Measurements from ENCODE around the gene NEURL4. TPM values are rescaled to one million over a fixed set of nuclear protein-coding genes. Genes with fewer than 3 reads are reported as not detected.

The NEURL4 gene
- total RNA-seq, 1 experiment from 2014 or later, result 46.5 TPM

- peaks cover 51% of the 10 kb centered on the region for H3K79me2 ChIP-seq (ENCODE audit: low read depth)
- H3K9me3 ChIP-seq (ENCODE audit: insufficient read depth, low read depth), result no peaks in the 10 kb centered on the region
- no peak for TF ChIP-seq CTCF (conservative IDR thresholded peaks at IDR 0.05)
- peak overlapping the region; percentile 64 for H3K27ac ChIP-seq
- peak in 1 of 2 experiments; percentile 47 for DNase-seq
- ChIA-PET CTCF (interaction anchor here (0.7 kb wide), 1 partner anchor 275 kb away, joined by 13 read pairs; no protein-coding TSS in a partner anchor), POLR2A (ENCODE audit: unreplicated experiment) (interaction anchor here (0.7 to 1.0 kb wide), 2 partner anchors 9 to 16 kb away, joined by 5 to 13 read pairs; no protein-coding TSS in a partner anchor)
- no peak overlapping the region for H2AFZ ChIP-seq
- peaks cover 49% of the 10 kb centered on the region for H3K4me1 ChIP-seq (replicated peaks; ENCODE audit: insufficient read depth)
- H3K4me3 ChIP-seq, result peak overlapping the region; percentile 97
- H3F3A ChIP-seq (ENCODE audit: insufficient read depth, low read depth), result peaks cover 74% of the 10 kb centered on the region
- TSS peak; percentile 67 for BruUV-seq (replicated peaks)
- intact Hi-C loops (cut with micrococcal nuclease; ENCODE audit: unreplicated experiment), result no loop called here
- peak overlapping the region; percentile 94 for H3K4me2 ChIP-seq
- H3K9me2 ChIP-seq (ENCODE audit: insufficient read depth), result no peaks in the 10 kb centered on the region
- H3K27me3 ChIP-seq (ENCODE audit: insufficient read depth, low read depth), result no peaks in the 10 kb centered on the region
- H4K20me1 ChIP-seq (ENCODE audit: insufficient read depth), result peaks cover 53% of the 10 kb centered on the region
- peaks cover 38% of the 10 kb centered on the region for H3K36me3 ChIP-seq (ENCODE audit: low read depth)
These were observed 15.0 kb downstream of the NEURL4 start for GRCh38 chr17:7313890-7314718.

GRCh38 chr17:7313088-7313889 lies 15.8 kb downstream of the NEURL4 start:
- POLR2A ChIA-PET (ENCODE audit: unreplicated experiment), result interaction anchor here (0.6 kb wide), 1 partner anchor 301 kb away, joined by 4 read pairs; the partner anchor contains the start of gene FXR2
- TF ChIP-seq EZH2 (IDR thresholded peaks at IDR 0.05; ENCODE audit: low read depth) (no peak), CTCF (conservative IDR thresholded peaks at IDR 0.05) (0 out of 2 replicates have a peak, but pooled peaks have one; percentile 28)

GRCh38 chr17:7312432-7313087 lies 16.6 kb downstream of the NEURL4 start:
- H3K79me2 ChIP-seq (ENCODE audit: low read depth), result peaks cover 67% of the 10 kb centered on the region
- POLR2A ChIA-PET (ENCODE audit: unreplicated experiment), result interaction anchor here (0.6 kb wide), 1 partner anchor 302 kb away, joined by 4 read pairs; the partner anchor contains the start of gene FXR2
- BruUV-seq (replicated peaks), result no TSS peak
- H2AFZ ChIP-seq, result no peak overlapping the region
- no peaks in the 10 kb centered on the region for H3K9me2 ChIP-seq (ENCODE audit: insufficient read depth)
- H3K36me3 ChIP-seq (ENCODE audit: low read depth), result peaks cover 44% of the 10 kb centered on the region
- H3K4me1 ChIP-seq (replicated peaks; ENCODE audit: insufficient read depth), result peaks cover 49% of the 10 kb centered on the region
- H3F3A ChIP-seq (ENCODE audit: insufficient read depth, low read depth), result peaks cover 85% of the 10 kb centered on the region
- H3K27ac ChIP-seq, result no peak overlapping the region
- H3K4me2 ChIP-seq, result peak overlapping the region; percentile 94; the same call in 1 of the 2 replicates
- CTCF ChIA-PET, result no interaction called here
- intact Hi-C loops (cut with micrococcal nuclease; ENCODE audit: unreplicated experiment), result no loop called here
- no peak overlapping the region for H3K4me3 ChIP-seq
- TF ChIP-seq EZH2 (IDR thresholded peaks at IDR 0.05; ENCODE audit: low read depth), result no peak
- TF ChIP-seq CTCF (conservative IDR thresholded peaks at IDR 0.05), result no peak
- H4K20me1 ChIP-seq (ENCODE audit: insufficient read depth), result peaks cover 56% of the 10 kb centered on the region
- H3K9me3 ChIP-seq (ENCODE audit: insufficient read depth, low read depth), result no peaks in the 10 kb centered on the region
- no peaks in the 10 kb centered on the region for H3K27me3 ChIP-seq (ENCODE audit: insufficient read depth, low read depth)
- no peak for DNase-seq

More at GRCh38 chr17:7313088-7313889, 15.8 kb downstream of the NEURL4 start:
- Histone ChIP-seq H3K9me2 (ENCODE audit: insufficient read depth) (no peaks in the 10 kb centered on the region), H3K4me2 (peak overlapping the region; percentile 94), H3K4me3 (peak overlapping the region; percentile 97; the same call in 1 of the 2 replicates), H4K20me1 (ENCODE audit: insufficient read depth) (peaks cover 56% of the 10 kb centered on the region), H2AFZ (no peak overlapping the region), H3K27ac (peak overlapping the region; percentile 64), H3K79me2 (ENCODE audit: low read depth) (peaks cover 59% of the 10 kb centered on the region), H3K36me3 (ENCODE audit: low read depth) (peaks cover 43% of the 10 kb centered on the region), H3F3A (ENCODE audit: insufficient read depth, low read depth) (peaks cover 83% of the 10 kb centered on the region), H3K4me1 (replicated peaks; ENCODE audit: insufficient read depth) (peaks cover 49% of the 10 kb centered on the region), H3K9me3 (ENCODE audit: insufficient read depth, low read depth) (no peaks in the 10 kb centered on the region), H3K27me3 (ENCODE audit: insufficient read depth, low read depth) (no peaks in the 10 kb centered on the region)
- BruUV-seq (replicated peaks), result no TSS peak
- peak in 1 of 2 experiments; percentile 54 for DNase-seq
- CTCF ChIA-PET, result interaction anchor here (0.7 kb wide), 2 partner anchors 66 to 276 kb away, joined by 3 to 13 read pairs; no protein-coding TSS in a partner anchor
- intact Hi-C loops (cut with micrococcal nuclease; ENCODE audit: unreplicated experiment), result no loop called here

Measured in PC-9 (cell line).